K562 (cell line): ENCODE measurements around the gene LNPEP. TPM values are rescaled to one million over a fixed set of nuclear protein-coding genes. Genes with fewer than 3 reads are reported as not detected.

Source experiments
- ARNT ChIP-seq, 2 experiments: fragments of 450-650 bp; IDR thresholded peaks; 2 replicates each; pipeline ENCODE4 v1.6.1; 2016; ENCODE audit warnings: mild to moderate bottlenecking in 1 of 2
- CBFA2T3 ChIP-seq: fragments of 450-650 bp; IDR thresholded peaks from 2 replicates; pipeline ENCODE4 v1.6.1; 2017
- CREM ChIP-seq: IDR thresholded peaks from 2 replicates; pipeline ENCODE4 v1.6.1; 2014; ENCODE audit warnings: antibody characterized with exemption, low read depth
- ESRRA ChIP-seq: fragments of 450-650 bp; IDR thresholded peaks from 2 replicates; pipeline ENCODE4 v1.6.1; 2014; ENCODE audit warnings: low read depth, mild to moderate bottlenecking, moderate library complexity, borderline replicate concordance
- FOXA1 ChIP-seq: fragments of 450-650 bp; IDR thresholded peaks from 2 replicates; pipeline ENCODE4 v1.6.1; 2016; ENCODE audit warnings: mild to moderate bottlenecking, borderline replicate concordance
- GABPB2 ChIP-seq: fragments of 250-450 bp; sonication (Bioruptor Pico); conservative IDR thresholded peaks from 2 replicates; pipeline ENCODE4 v1.5.1; 2021; ENCODE audit warnings: mild to moderate bottlenecking
- HNRNPUL1 ChIP-seq: fragments of 200-400 bp; formaldehyde crosslinking; IDR thresholded peaks from 2 replicates; pipeline ENCODE4 v1.6.1; 2017; ENCODE audit warnings: low read length
- KLF1 ChIP-seq: fragments of 450-650 bp; IDR thresholded peaks from 2 replicates; pipeline ENCODE4 v1.6.1; 2016; ENCODE audit warnings: missing genetic modification characterization, missing compliant biosample characterization
- MYBL2 ChIP-seq, 2 experiments: fragments of 450-650 bp in 1 of 2; sonication (generic) in 1 of 2; formaldehyde crosslinking in 1 of 2; IDR thresholded peaks; 2 replicates each; pipeline versions ENCODE4 v1.6.1 to v1.8.1; 2017 to 2022; ENCODE audit warnings: borderline replicate concordance in 1 of 2, inconsistent platforms in 1 of 2, low read depth in 1 of 2, mild to moderate bottlenecking in 1 of 2, missing genetic modification reagents in 1 of 2, moderate library complexity in 1 of 2
- SIN3A ChIP-seq, 2 experiments: fragments of 150-350 bp in 1 of 2; IDR thresholded peaks; 2 replicates each; pipeline ENCODE4 v1.6.1; 2011 to 2016; ENCODE audit warnings: borderline replicate concordance in 2 of 2, low read depth in 2 of 2, low read length in 2 of 2, mild to moderate bottlenecking in 2 of 2, moderate library complexity in 2 of 2; ENCODE audit not compliant: control insufficient read depth in 1 of 2
- SRF ChIP-seq, 2 experiments: fragments of 250-450, 450-650 bp in 1 of 2; sonication (Bioruptor Pico) in 1 of 2; sonication (generic) in 1 of 2; formaldehyde crosslinking; IDR thresholded peaks; 2 replicates each; pipeline versions ENCODE4 v1.5.0 to v1.5.1; 2020 to 2022; ENCODE audit warnings: mild to moderate bottlenecking in 1 of 2, missing genetic modification reagents in 1 of 2
- TAF1 ChIP-seq: IDR thresholded peaks from 2 replicates; pipeline ENCODE4 v1.6.1; 2011; ENCODE audit warnings: mild to moderate bottlenecking, low read length, moderate library complexity; ENCODE audit not compliant: insufficient read depth, control insufficient read depth, severe bottlenecking; ENCODE audit errors: extremely low read depth
- TCFL5 ChIP-seq: fragments of 250-450 bp; sonication (Bioruptor Pico); conservative IDR thresholded peaks from 2 replicates; pipeline ENCODE4 v1.6.1; 2021; ENCODE audit warnings: mild to moderate bottlenecking, moderate library complexity, matching md5 sums
- ZNF146 ChIP-seq: IDR thresholded peaks from one replicate; pipeline ENCODE4 v1.6.1; 2018; ENCODE audit warnings: missing compliant biosample characterization; ENCODE audit not compliant: unreplicated experiment
- ZNF175 ChIP-seq: fragments of 200-800 bp; sonication (Bioruptor generic); IDR thresholded peaks from 2 replicates; pipeline ENCODE4 v1.6.1; 2016; ENCODE audit warnings: low read depth, mild to moderate bottlenecking, missing genetic modification characterization, missing compliant biosample characterization
- ZNF354B ChIP-seq: fragments of 250-450 bp; sonication (Bioruptor Pico); IDR thresholded peaks from 2 replicates; pipeline ENCODE4 v1.4.0; 2020
- ZNF699 ChIP-seq: fragments of 250-450 bp; sonication (Bioruptor Pico); IDR thresholded peaks from 2 replicates; pipeline ENCODE4 v1.8.0; 2021; ENCODE audit warnings: mild to moderate bottlenecking, moderate library complexity; ENCODE audit not compliant: insufficient replicate concordance
- polyA plus RNA-seq, 8 experiments: library from polyadenylated mRNA; depleted of rRNA in 4 of 8; stranded (reverse) in 5 of 8; unstranded in 3 of 8; fragments of >200 nt; fragmentation: Nextera tagmentation in 2 of 8; fragmentation: Illumina TruSeq in 1 of 8; extraction: Ambion mirVana in 2 of 8; extraction: Trizol in 1 of 8; gene quantifications; 2 replicates each; pipeline versions ENCODE4 v1.2.1 to v1.2.3, GENCODE V29; 2011 to 2014; ENCODE audit warnings: inconsistent platforms in 1 of 8, missing spikeins in 1 of 8
- total RNA-seq, 7 experiments: library from RNA; depleted of rRNA in 6 of 7; stranded (reverse); fragments of >200 nt in 6 of 7; fragmentation: Illumina TruSeq in 2 of 7; extraction: Trizol in 2 of 7; gene quantifications; 2 replicates each; pipeline versions ENCODE4 v1.2.1 to v1.2.3, GENCODE V29; 2011 to 2021; ENCODE audit warnings: low replicate concordance in 1 of 7
- TF ChIP-seq, protein P1 (sequence below): fragments of 450-650 bp; IDR thresholded peaks from 2 replicates; pipeline ENCODE4 v1.7.1; 2018; ENCODE audit warnings: mild to moderate bottlenecking, low read depth; ENCODE audit not compliant: partially characterized antibody
- TF ChIP-seq, protein P2 (sequence below): sonication (generic); formaldehyde crosslinking; IDR thresholded peaks from 2 replicates; pipeline ENCODE4 v1.8.0; 2022; ENCODE audit warnings: missing genetic modification reagents, mild to moderate bottlenecking, moderate library complexity, borderline replicate concordance
- TF ChIP-seq, protein P3 (sequence below), 2 experiments: IDR thresholded peaks; 2 replicates each; pipeline ENCODE4 v1.6.1; 2011; ENCODE audit warnings: borderline replicate concordance in 1 of 2, control low read depth in 1 of 2, low read depth in 1 of 2, low read length in 1 of 2, mild to moderate bottlenecking in 1 of 2, mixed read lengths in 1 of 2, moderate library complexity in 1 of 2; ENCODE audit not compliant: insufficient read depth in 1 of 2, insufficient read length in 1 of 2, poor library complexity in 1 of 2, severe bottlenecking in 1 of 2; ENCODE audit errors: extremely low read depth in 1 of 2
- TF ChIP-seq, protein P4 (sequence below): fragments of 450-650 bp; IDR thresholded peaks from 2 replicates; pipeline ENCODE4 v1.6.1; 2016; ENCODE audit warnings: mild to moderate bottlenecking

The LNPEP gene
- total and polyA plus RNA-seq, 9 of the 15 experiments (the other 6 are each of a cell fraction or from before 2014, with no cell fraction given), result 2.6 to 27.9 (median 11.2) TPM

DNA sequence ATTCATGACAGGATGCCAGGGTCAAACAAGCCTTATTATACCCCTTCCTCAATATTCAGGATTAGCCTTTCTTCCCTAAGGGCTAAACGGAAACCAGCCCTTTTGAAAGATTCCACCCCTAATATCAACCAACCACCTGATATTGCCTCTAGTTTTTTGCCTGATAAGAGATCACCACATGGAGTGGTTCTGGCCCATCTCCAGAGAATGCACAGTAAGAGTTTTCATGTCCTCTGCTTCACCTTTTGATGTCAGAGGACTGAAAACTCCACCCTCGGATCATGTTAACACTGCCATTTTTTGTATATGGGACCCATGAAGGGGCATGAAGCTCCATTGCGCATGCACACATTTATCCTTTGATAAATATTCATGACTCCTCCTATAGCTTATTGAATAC lies 5.8 kb upstream of the LNPEP start (continued):
- TF ChIP-seq ZNF699 (no peak), GABPB2 (CRISPR knock-in tag) (no peak), ARNT (IDR thresholded peaks at IDR 0.05) (no peak), FOXA1 (no peak), MYBL2 (IDR thresholded peaks at IDR 0.05; ENCODE audit: low read depth) (no peak; the same call in 1 of the 2 replicates), MYBL2 (CRISPR knock-in tag; IDR thresholded peaks at IDR 0.05; ENCODE audit: borderline replicate concordance) (no peak), SRF (CRISPR knock-in tag; IDR thresholded peaks at IDR 0.05) (no peak), ESRRA (peak; percentile 92), CBFA2T3 (peak; percentile 78), KLF1 (tag) (no peak), ZNF146 (CRISPR knock-in tag) (no peak), ZNF354B (CRISPR knock-in tag) (no peak), TCFL5 (CRISPR knock-in tag) (no peak), ZNF175 (CRISPR knock-in tag) (no peak), SIN3A (IDR thresholded peaks at IDR 0.05; ENCODE audit: borderline replicate concordance in 2 of 2, control insufficient read depth in 1 of 2, low read depth in 2 of 2, low read length in 2 of 2) (no peak), CREM (peak; percentile 61), HNRNPUL1 (no peak), TAF1 (no peak)
- TF ChIP-seq, protein P1, sequence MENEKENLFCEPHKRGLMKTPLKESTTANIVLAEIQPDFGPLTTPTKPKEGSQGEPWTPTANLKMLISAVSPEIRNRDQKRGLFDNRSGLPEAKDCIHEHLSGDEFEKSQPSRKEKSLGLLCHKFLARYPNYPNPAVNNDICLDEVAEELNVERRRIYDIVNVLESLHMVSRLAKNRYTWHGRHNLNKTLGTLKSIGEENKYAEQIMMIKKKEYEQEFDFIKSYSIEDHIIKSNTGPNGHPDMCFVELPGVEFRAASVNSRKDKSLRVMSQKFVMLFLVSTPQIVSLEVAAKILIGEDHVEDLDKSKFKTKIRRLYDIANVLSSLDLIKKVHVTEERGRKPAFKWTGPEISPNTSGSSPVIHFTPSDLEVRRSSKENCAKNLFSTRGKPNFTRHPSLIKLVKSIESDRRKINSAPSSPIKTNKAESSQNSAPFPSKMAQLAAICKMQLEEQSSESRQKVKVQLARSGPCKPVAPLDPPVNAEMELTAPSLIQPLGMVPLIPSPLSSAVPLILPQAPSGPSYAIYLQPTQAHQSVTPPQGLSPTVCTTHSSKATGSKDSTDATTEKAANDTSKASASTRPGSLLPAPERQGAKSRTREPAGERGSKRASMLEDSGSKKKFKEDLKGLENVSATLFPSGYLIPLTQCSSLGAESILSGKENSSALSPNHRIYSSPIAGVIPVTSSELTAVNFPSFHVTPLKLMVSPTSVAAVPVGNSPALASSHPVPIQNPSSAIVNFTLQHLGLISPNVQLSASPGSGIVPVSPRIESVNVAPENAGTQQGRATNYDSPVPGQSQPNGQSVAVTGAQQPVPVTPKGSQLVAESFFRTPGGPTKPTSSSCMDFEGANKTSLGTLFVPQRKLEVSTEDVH, result no peak
- TF ChIP-seq, protein P2, sequence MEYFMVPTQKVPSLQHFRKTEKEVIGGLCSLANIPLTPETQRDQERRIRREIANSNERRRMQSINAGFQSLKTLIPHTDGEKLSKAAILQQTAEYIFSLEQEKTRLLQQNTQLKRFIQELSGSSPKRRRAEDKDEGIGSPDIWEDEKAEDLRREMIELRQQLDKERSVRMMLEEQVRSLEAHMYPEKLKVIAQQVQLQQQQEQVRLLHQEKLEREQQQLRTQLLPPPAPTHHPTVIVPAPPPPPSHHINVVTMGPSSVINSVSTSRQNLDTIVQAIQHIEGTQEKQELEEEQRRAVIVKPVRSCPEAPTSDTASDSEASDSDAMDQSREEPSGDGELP (CRISPR knock-in tag), result no peak
- TF ChIP-seq, protein P3, sequence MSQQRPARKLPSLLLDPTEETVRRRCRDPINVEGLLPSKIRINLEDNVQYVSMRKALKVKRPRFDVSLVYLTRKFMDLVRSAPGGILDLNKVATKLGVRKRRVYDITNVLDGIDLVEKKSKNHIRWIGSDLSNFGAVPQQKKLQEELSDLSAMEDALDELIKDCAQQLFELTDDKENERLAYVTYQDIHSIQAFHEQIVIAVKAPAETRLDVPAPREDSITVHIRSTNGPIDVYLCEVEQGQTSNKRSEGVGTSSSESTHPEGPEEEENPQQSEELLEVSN (IDR thresholded peaks at IDR 0.05; ENCODE audit: borderline replicate concordance in 1 of 2, extremely low read depth in 1 of 2, insufficient read depth in 1 of 2, insufficient read length in 1 of 2, low read depth in 1 of 2, low read length in 1 of 2, poor library complexity in 1 of 2, severe bottlenecking in 1 of 2), result peak; percentile 35 to 54
- TF ChIP-seq, protein P4, sequence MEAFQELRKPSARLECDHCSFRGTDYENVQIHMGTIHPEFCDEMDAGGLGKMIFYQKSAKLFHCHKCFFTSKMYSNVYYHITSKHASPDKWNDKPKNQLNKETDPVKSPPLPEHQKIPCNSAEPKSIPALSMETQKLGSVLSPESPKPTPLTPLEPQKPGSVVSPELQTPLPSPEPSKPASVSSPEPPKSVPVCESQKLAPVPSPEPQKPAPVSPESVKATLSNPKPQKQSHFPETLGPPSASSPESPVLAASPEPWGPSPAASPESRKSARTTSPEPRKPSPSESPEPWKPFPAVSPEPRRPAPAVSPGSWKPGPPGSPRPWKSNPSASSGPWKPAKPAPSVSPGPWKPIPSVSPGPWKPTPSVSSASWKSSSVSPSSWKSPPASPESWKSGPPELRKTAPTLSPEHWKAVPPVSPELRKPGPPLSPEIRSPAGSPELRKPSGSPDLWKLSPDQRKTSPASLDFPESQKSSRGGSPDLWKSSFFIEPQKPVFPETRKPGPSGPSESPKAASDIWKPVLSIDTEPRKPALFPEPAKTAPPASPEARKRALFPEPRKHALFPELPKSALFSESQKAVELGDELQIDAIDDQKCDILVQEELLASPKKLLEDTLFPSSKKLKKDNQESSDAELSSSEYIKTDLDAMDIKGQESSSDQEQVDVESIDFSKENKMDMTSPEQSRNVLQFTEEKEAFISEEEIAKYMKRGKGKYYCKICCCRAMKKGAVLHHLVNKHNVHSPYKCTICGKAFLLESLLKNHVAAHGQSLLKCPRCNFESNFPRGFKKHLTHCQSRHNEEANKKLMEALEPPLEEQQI, result peak; percentile 54; the same call in 1 of the 2 replicates
